HG03442 (cell line): ENCODE measurements around the gene LCMT1.
"Not testable (repeated sequence)": the region's sequence is repeated elsewhere in the genome, so short reads cannot be mapped to it uniquely, and the experiment has no call there.

ENCODE experiments used
- ATAC-seq: cut with Tn5 transposase; IDR thresholded peaks from one replicate; pipeline ENCODE4 v1.9.1; 2021; ENCODE audit warnings: mild to moderate bottlenecking, moderate library complexity; ENCODE audit not compliant: unreplicated experiment

Gene LCMT1

GRCh38 chr16:25094596-25094995, 16.9 kb upstream of the LCMT1 start:
- no peak for ATAC-seq

GRCh38 chr16:25095636-25096035, 15.9 kb upstream of the LCMT1 start:
- no peak for ATAC-seq

GRCh38 chr16:25097276-25097975, 14.1 kb upstream of the LCMT1 start:
- no peak for ATAC-seq

GRCh38 chr16:25100511-25100910, 11.0 kb upstream of the LCMT1 start:
- no peak for ATAC-seq

- ATAC-seq = peak; percentile 42
Observed at GRCh38 chr16:25106567-25107465, 4.7 kb upstream of the LCMT1 start.

- ATAC-seq = no peak
Observed at GRCh38 chr16:25107466-25107792, 4.1 kb upstream of the LCMT1 start.

GRCh38 chr16:25108054-25108453, 3.5 kb upstream of the LCMT1 start:
- no peak for ATAC-seq

- ATAC-seq = no peak
Observed at GRCh38 chr16:25109643-25110042, 1.9 kb upstream of the LCMT1 start.

GRCh38 chr16:25110387-25110947, 1.1 kb upstream of the LCMT1 start:
- no peak for ATAC-seq

- no peak for ATAC-seq
Observed at GRCh38 chr16:25114121-25114520, 2.6 kb downstream of the LCMT1 start.

- ATAC-seq = no peak
Observed at GRCh38 chr16:25118851-25119578, 7.5 kb downstream of the LCMT1 start.

GRCh38 chr16:25121824-25122600, 10.5 kb downstream of the LCMT1 start:
- ATAC-seq = no peak

- ATAC-seq = no peak
Observed at GRCh38 chr16:25124503-25124902, 13.0 kb downstream of the LCMT1 start.

GRCh38 chr16:25126086-25126666, 14.6 kb downstream of the LCMT1 start:
- not testable (repeated sequence) for ATAC-seq

- ATAC-seq = no peak
Observed at GRCh38 chr16:25126820-25127232, 15.3 kb downstream of the LCMT1 start.

GRCh38 chr16:25132751-25133150, 21.2 kb downstream of the LCMT1 start:
- ATAC-seq = not testable (repeated sequence)

GRCh38 chr16:25134166-25134700, 22.7 kb downstream of the LCMT1 start:
- no peak for ATAC-seq

GRCh38 chr16:25135254-25135878, 23.8 kb downstream of the LCMT1 start:
- no peak for ATAC-seq

GRCh38 chr16:25138130-25138529, 26.6 kb downstream of the LCMT1 start:
- ATAC-seq = no peak
